Iris pigment epithelial cell (primary cell): ENCODE measurements around the gene RGS7.

Experiments used
- DNase-seq: peaks from one replicate; pipeline ENCODE4 v3.0.0-alpha.2; 2011; ENCODE audit warnings: low read depth

The RGS7 gene

GRCh38 chr1:241079047-241079446 lies 278.0 kb downstream of the RGS7 start:
- no peak for DNase-seq

DNA sequence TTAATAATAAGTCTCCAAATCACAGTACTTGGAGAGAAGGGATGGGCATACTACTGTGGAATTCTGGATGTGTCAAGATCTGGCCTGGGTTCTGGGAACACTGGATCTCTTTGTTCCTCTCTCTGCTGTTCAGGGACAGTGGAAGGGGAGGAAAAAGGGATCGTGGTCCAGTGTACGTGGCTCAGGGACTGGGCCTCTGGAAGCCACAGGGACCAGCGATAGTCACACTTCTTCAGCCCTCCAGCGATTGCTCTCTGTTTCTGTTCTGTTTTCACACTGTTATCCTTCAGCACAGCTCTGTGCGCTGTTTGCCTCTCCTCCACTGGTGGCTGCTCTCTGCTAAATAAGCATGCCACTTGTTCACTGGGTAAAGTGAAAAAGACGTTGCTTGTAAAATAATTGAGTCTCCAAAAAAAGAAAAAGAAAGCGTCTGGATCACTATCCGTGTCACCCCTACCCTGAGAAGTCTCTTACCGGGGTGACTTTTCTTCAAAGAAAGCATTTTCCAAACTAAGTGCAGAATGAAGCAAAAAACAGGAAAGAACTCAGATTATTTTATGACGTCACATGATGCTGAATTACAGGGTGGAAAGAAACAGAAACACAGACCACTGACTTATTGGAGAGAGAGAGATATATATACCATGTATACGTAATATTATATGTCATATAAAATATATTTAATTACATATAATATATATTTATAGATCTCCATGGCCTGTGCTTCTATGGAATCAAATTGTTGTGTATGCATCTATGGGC lies 279.4 kb downstream of the RGS7 start:
- DNase-seq, result no peak

GRCh38 chr1:241074507-241074906 lies 282.5 kb downstream of the RGS7 start:
- DNase-seq, result peak; percentile 1

DNA sequence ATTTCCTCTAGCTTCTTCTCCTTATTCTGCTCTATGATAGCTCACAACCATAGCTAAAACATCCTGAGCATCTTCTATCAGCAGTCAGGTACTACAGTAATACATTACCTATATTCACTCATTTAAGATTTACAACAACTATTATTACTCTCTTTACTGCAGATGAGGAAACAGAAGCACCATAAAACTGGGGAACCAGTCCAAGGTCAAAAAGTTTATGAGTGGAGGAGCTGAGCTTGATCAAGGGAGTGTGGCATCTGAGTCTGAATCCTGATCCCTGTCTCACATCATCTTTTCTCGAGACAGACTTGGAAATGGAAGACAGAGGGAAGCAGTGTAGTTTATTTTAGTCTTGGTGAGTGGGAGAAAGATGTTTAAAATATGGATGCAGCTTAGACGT lies 288.6 kb downstream of the RGS7 start:
- no peak for DNase-seq

- no peak for DNase-seq
These were observed 293.7 kb downstream of the RGS7 start for GRCh38 chr1:241063276-241063675.

- no peak for DNase-seq
These were observed 295.9 kb downstream of the RGS7 start for GRCh38 chr1:241061062-241061461.

- no peak for DNase-seq
These were observed 308.4 kb downstream of the RGS7 start for GRCh38 chr1:241048622-241049021.

GRCh38 chr1:241045659-241046058 lies 311.3 kb downstream of the RGS7 start:
- DNase-seq, result no peak

- no peak for DNase-seq
These were observed 322.6 kb downstream of the RGS7 start for GRCh38 chr1:241034203-241034936.

GRCh38 chr1:241024834-241025233 lies 332.2 kb downstream of the RGS7 start:
- no peak for DNase-seq

DNA sequence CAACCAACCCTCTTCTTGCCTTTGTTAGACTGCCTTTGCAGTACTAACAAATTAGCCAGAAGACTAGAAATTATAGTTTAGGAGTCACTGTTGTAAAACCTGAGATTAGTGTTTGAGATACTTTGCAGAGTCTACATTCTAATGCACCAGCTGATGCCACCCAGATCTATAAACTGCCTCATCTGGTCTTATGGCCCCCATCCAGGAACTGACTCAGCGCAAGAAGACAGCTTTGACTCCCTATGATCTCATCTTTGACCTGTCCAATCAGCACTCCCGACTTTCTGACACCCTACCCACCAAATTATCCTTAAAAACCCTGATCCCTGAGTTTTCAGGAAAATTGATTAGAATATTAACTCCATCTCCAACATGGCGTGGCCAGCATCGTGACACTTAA lies 334.6 kb downstream of the RGS7 start:
- DNase-seq, result no peak

DNA sequence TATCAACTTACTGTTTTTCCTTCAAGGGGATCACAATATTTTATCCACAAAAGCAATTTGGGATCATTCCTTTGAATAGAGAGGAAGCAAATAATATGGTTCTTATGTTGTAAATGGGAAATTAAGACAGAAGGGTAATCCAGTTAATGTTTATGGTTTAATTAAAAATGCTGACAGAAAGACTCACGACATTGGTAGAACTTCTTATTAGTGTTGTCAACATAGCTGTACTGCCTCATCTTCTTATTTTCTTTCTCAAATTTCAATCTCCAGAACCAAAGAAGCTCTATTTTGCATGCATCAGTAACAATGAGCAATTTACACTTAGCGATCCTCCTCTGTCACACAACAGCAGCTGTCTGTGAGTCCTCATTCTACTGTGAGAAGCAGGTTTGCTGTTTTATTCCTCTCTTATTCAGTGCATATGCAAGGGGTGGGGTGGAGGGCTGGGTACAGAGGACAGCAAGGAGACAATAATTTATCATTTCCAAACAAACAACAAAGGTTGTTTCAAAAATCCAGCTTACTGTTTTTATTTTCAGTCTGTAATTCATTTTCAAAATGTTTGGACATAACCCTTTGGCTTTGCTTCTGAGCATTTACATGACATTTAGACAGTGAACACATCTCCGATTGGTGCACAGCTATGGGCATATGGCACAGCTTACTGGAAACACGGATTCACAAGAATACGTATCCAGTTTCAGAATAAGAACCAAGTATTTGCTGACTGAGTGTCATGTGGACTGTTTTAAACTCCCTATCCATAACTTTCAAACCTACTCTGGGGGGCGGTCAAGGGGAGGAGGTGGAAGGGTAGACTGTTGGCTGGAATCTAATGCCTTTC lies 335.9 kb downstream of the RGS7 start:
- DNase-seq, result no peak

GRCh38 chr1:241012708-241013340 lies 344.2 kb downstream of the RGS7 start:
- DNase-seq, result no peak

DNA sequence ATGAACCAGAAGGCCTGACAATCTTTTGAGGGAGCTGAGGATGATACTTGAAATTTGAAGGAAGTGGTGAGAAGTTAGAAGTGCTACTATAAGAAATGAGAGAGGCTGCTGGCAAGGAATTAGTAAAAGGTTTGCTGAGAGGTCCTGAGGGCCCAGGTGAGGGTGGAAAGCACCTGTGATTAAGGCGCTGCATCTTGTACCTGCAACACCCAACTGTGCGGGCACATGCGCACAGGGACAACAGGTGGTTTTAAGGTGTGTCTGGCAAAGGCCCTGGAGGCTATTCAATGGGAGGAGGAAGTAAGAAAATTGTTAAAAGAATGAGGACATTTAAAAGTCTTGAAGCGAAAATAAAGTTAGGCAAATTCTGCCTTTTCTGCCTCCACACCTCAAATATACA lies 349.3 kb downstream of the RGS7 start:
- no peak for DNase-seq

DNA sequence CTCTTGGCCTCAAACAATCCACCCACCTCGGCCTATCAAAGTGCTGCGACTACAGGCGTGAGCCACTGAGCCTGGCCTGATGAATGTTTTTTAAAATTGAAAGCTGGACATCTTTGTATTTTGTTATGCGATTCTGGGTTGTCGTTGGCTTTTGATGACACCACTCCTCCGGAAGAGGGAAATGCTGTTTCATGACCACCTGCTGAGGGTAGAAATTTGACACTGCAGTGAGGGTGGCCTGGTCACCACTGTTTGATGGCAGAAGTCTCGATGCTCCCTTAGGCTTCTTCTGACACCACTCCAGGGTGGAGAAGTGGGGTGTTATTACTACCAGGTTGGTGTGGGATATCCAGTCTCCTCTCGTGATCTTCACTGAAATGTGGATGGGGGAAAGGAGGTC lies 357.2 kb downstream of the RGS7 start:
- DNase-seq, result no peak

DNA sequence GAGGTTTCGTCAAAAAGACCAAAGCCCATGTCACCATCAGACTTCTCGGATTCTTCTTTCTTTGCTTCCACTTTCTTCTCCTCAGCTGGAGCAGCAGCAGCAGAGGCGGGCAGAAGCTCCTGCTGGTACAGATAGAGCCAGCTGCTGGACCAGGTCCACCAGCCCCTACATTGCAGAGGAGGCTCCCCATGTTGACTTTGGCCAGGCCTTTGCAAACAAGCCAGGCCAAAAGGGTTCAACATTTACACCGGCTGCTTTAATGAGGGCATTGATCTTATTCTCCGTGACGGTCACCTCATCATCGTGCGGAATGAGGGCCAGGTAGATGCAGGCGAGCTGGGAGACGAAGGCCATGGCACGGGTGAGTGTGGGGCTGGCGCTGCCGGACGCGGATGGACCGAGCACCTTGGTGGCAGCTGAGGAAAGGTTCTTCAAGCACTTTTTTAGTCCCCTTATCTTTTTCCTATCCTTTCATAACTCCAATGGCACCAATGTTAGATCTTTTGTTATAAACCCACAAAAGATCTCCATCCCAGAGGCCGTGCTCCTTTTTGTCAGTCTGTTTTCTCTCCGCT lies 358.5 kb downstream of the RGS7 start:
- no peak for DNase-seq

GRCh38 chr1:240998024-240998423 lies 359.0 kb downstream of the RGS7 start:
- peak; percentile 14 for DNase-seq

DNA sequence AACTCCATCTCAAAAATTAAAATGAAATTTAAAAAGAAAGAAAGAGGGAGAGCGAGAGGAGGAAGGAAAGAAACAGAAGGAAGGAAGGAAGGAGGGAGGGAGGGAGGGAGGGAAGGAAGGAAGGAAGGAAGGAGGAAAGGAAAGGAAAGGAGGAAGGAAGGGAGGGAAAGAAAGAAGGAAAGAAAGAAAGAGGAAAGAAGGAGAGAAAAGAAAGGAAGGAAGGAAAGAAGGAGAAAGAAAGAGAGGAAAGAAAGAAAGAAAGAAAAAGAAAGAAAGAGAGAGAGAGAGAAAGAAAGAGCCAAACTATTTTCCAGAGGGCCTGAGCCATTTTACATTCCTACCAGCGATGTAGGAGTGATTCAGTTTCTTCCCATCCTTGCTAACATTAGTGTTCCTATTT lies 364.0 kb downstream of the RGS7 start:
- DNase-seq, result no peak

DNA sequence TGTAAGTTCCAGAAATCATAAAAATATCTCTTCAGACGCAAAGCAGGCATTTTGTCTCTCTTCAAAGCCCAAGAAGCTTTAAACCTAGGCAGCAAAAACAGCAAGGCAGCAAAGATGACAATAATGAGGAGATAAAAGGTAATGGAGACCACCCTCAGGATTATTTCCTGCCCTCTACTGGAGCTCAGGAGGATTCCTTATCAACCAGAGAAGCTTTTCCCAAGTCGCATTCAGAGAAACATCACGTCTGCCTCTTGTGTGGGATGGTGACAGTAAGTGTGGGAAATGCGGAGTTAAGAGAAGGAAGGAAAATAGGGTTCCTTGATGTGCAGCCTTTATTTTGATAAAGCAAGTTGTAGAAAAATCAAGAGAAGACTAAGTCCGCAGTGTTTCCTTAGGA lies 365.8 kb downstream of the RGS7 start:
- DNase-seq, result no peak

GRCh38 chr1:240987928-240988327 lies 369.1 kb downstream of the RGS7 start:
- DNase-seq, result no peak

- DNase-seq, result no peak
These were observed 371.9 kb downstream of the RGS7 start for GRCh38 chr1:240985081-240985480.

DNA sequence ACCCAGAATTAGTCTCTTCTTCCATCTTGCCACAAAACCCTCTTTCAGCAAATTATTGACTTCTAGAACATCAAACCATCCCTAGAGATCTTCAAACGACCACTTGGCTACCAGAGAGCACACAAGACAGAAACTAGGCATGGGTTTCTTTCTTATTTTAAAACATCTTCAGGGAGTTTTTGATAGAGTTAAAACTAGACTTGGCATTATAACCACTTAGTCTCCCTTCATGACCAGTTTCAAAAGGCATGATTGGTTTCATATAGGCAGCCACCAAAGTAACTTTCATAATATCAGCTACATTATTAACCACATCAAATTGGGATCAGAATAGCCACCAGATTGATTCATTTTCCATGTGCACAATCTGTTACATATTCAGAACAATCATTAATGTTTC lies 376.7 kb downstream of the RGS7 start:
- no peak for DNase-seq
